Stimulated activated CD4-positive, alpha-beta T cell treated with anti-CD3 and anti-CD28 coated beads, Interleukin-1b, Interleukin-23, amount 100 ng/mL, for 24 hours (primary cell): ENCODE data around the gene PRKG1.
"Not testable (repeated sequence)": the region's sequence is repeated elsewhere in the genome, so short reads cannot be mapped to it uniquely, and the experiment has no call there.

Experiments used
- DNase-seq, 4 experiments: peaks; one replicate each; pipeline ENCODE4 v3.0.0-alpha.2; 2020; ENCODE audit warnings: low read depth in 4 of 4, low spot score in 1 of 4

PRKG1 gene

DNA sequence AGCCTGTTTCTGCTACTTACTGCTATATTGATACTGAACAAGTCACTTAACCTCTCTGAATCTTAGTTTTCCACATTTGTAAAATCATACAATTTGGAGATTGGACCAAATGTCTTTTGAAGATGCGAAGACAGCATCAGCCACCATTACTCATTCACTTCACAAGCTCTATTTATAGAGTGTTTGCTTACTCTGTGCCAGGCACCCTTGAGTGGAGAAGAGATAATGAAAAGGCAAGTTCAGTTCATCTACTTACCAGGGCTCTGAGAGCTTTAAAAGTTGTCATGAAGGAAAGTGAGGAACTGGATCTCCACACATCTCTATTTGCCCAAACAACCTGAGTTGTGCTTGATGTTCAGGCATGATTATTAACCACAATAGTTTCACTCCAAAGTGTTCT lies 347.6 kb downstream of the PRKG1 start:
- DNase-seq = no peak

DNA sequence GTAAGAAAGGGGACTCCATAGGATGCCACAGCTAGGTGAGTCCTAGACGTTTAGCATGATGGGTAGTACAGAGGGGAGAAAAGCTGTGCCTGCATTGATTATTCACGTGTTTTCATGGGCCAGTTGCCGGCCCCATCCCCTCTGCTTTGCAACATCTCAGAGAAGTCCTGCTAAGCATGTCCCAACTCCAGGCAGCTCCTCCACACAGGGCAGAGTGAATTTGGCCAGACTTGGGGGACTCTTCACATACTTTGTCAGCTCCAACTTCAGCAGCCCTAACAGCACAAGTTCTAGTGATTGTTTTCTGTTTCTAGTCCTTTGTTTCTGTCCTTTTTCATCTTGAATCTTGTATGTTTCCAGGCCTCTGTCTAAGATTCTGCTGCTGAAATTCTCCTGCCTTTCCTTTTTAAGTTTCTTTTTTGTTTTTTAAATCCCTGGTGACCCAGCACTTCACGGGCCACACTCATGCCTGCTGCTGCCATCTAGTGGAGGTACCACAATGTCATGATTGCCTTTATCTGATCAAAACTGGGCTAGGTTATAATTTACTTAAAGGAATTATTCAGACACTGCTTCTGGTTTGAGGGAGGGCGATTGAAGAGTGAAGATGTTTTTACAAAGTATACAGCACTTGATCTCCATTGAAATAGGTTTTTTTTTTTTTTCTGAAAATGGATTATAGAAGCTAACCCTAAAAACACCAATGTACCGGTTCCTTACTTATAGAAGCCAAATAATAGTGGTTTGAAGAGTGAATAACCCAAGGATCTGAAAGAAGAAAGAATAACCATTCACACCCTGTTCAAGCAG lies 348.2 kb downstream of the PRKG1 start:
- no peak for DNase-seq

DNA sequence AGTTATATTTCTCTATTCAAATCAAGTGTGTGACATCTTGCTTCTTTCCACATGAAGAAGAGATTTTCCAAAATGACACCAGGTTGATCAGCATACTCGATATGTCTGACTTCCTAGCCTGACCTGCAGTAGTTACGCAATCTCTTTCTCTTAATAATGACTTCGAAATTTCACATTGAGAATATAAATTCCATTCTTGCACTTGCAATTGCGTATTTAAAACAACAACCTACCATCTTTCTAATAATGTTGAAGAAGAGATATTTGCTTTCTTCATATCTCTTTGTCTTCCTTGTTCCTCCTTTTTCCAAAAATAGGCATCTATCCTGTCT lies 348.8 kb downstream of the PRKG1 start:
- DNase-seq = no peak

GRCh38 chr10:51425431-51425830 lies 351.1 kb downstream of the PRKG1 start:
- no peak for DNase-seq

GRCh38 chr10:51427758-51428157 lies 353.5 kb downstream of the PRKG1 start:
- DNase-seq = no peak

- no peak for DNase-seq
These were observed 356.2 kb downstream of the PRKG1 start for GRCh38 chr10:51430506-51430905.

GRCh38 chr10:51433949-51434475 lies 359.7 kb downstream of the PRKG1 start:
- DNase-seq = no peak

GRCh38 chr10:51436805-51437204 lies 362.5 kb downstream of the PRKG1 start:
- DNase-seq = no peak

DNA sequence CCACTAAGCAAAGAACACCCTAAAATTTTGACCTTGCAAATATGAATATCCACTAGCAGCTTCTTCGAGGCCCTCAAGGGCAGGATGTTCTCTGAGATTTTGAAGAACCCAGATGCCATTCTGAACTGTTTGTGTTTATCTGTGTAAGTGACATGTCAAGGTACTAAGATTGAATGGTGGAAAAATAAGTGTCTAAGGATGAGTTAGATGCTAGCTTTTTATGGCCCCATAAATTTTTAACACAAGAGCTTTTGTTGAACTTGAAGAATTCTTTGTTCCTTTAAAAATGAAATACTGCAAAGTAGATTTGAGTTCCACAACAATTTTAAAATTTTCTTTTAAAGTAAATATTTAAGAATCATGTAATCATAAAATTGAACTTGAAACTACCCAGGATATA lies 365.4 kb downstream of the PRKG1 start:
- DNase-seq = no peak

DNA sequence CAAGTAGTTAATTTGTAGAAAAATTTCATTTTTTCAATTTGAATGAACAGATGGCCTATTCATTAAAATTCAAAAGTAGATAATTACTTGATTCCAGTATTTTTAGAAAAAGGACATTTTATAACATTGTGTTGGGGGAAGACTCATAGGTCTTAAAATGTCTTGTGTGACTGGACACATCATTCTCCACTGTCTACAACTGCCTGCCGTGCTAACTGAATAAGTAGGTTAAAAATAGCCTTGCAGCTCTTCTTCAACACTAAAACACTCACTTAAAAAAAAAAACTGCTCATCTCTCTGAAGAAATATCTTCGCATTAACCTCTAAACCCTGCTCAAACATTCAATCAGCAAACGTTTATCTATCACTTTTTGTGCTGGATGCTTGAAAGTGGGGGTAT lies 371.3 kb downstream of the PRKG1 start:
- DNase-seq = no peak

DNA sequence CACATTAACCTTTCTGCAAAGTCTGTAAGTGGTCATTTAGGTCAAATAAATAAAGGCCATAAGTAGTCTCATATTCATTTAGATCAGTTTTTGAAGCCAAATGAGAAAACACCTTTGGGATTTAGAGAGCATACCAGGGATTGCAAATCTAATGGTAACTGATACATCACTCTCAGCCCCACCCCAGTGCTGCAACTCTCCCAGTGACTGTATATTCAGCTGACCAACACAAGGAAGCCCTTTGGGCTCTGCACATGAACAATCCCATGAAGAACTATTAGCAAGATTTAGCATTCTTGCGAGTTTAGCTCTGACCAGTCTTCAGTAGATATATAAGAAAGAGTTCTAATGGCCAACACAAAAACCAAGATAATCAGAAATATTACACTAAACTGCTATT lies 372.8 kb downstream of the PRKG1 start:
- DNase-seq = no peak

DNA sequence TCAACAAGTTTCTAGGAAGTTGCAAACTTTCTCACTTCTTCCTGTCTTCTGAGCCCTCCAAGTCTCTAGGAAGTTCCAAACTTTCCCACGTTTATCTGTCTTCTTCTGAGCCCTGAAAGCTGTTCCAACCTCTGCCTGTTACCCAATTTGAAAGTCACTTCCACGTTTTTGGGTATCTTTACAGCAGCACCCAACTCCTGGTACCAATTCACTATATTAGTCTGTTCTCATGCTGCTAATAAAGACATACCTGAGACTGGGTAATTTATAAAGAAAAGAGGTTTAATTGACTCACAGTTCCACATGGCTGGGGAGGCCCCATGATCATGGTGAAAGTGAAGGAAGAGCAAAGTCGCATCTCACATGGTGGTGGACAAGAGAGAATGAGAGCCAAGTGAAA lies 381.5 kb downstream of the PRKG1 start:
- DNase-seq = not testable (repeated sequence)

GRCh38 chr10:51459476-51459875 lies 385.2 kb downstream of the PRKG1 start:
- DNase-seq = no peak

DNA sequence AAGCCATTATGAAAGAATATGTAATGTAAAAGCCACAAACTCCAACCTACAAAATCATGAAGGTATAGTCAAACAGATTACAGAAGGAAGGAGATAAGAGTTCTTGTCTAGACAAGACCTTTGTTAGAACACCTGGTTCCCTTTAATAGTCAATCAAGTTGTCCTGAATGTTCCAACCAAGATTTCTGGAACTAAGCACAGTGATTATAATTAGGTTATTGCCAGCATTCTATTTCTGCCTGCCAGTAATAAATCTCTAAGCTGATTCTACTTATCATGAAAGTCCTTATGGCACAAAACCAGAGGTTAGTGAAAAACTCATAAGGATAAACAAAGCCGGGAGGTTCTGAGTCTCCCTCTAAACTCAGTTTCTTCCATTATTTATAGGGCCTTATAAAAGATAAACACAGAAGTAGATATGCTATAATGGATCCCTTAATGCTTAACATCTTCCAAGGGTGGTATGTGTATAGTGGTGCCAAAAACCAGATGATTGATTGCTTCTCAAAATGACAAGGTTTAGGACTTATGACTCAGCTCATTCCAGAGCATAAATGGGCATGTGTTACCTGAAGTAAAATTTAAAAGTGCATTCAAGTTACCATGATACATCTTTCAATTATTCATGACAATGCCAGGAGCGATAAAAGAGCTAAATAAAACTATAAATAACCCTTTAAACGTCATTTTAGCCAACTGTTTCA lies 387.9 kb downstream of the PRKG1 start:
- no peak for DNase-seq

GRCh38 chr10:51468424-51468823 lies 394.1 kb downstream of the PRKG1 start:
- DNase-seq = no peak

GRCh38 chr10:51469686-51470085 lies 395.4 kb downstream of the PRKG1 start:
- DNase-seq = no peak

DNA sequence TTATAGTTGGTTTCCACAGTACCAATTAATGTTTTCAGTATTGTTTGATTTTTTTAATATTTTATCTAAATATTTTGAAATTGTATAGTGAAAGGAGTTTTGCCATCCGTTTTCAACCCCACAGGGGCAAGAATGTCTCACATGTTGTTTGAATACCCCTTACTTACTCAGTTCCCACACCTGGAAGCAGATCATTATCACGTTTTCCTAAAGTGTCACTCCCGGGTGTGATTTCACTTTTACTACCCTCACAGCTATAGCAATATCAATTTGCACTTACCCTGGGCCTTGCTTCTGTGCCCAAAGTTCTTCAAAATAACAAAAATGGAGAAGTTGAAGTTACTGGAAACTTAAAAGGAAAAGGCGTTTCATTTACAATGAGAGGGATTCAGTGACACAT lies 397.0 kb downstream of the PRKG1 start:
- no peak for DNase-seq

DNA sequence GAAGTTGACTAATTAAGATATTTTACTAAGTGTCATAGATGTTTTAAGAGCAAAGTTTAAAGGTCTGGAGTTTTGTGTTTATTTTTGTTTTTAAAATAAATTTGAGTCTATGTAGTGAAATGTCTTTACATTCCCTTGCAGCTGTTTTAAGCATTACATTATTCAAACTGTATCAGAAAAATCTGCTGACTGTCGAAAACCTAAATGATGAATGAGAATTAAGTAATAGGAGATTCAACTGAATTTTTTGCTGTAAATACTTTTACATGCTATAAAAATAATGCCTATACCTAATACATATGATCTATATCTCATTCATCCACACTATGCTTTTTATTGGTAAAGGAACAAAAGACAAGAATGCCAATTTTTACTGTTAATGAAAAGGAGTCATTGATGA lies 397.9 kb downstream of the PRKG1 start:
- no peak for DNase-seq

GRCh38 chr10:51479711-51480110 lies 405.4 kb downstream of the PRKG1 start:
- no peak for DNase-seq

GRCh38 chr10:51485668-51486067 lies 411.4 kb downstream of the PRKG1 start:
- DNase-seq = no peak

DNA sequence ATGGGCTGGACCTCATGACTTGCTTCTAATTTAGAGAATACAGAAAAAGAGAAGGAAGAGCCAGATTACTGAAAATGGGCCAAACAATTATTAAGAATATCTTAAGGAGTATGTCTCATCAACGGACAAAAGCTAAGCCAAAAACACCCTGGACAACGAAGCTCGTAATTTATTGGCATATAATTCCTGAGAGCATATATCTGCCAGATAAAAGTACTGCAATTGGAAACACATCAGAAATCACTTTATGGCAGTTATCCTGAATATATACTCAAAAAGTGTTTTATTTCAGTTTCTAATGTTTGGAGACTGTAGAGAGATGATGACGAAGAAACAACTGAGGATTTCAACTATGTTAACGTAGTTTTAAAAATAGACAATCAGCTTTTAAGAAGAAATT lies 413.3 kb downstream of the PRKG1 start:
- no peak for DNase-seq

DNA sequence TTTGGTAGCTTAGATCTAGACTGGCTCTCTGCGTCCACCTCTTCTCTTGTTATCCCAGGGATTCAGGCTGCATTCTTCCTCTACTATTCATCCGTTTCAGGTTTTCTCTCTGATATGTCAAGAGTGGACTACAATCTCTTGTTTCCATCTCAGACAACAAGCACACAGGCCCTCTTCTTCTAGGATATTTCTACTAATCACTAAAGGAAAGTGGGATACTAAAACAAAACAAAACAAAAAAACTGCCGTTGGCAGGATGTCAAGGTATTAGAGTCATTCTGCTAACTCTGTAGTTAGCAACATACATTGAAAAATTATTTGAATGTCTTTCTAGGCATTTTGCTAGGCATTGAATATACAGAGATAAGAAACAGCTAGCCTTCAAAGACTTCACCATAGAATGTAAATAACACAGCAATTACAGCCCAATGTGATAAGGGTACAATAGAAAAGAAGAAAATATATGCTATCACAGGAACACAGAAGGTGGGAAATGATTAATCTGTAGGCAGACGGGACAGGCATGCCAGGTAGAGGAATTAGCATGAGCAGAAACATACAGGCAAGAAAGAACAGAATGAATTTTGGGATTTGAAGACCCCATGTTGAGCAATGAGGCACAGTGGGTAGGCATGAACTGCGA lies 414.6 kb downstream of the PRKG1 start:
- no peak for DNase-seq
